ENCODE results near the gene CFAP43. TPM values are rescaled to one million over a fixed set of nuclear protein-coding genes. Genes with fewer than 3 reads are reported as not detected.

CFAP43 gene
- total and polyA plus RNA-seq, 9 of the 15 experiments (the other 6 are each of a cell fraction or from before 2014, with no cell fraction given), result 0.07 to 0.86 (median 0.11) TPM; not detected in 1

- TF ChIP-seq ZBTB49 (CRISPR knock-in tag; IDR thresholded peaks at IDR 0.05; ENCODE audit: borderline replicate concordance) (no peak), CAMTA2 (CRISPR knock-in tag; conservative IDR thresholded peaks at IDR 0.05) (no peak), NFIC (IDR thresholded peaks at IDR 0.05) (no peak), ZNF143 (CRISPR knock-in tag; IDR thresholded peaks at IDR 0.05) (no peak), SNRNP70 (optimal IDR thresholded peaks at IDR 0.05; ENCODE audit: low read depth, low read length) (no peak), HDAC2 (IDR thresholded peaks at IDR 0.05) (0 out of 2 replicates have a peak, but pooled peaks have one; percentile 14), ZBED1 (IDR thresholded peaks at IDR 0.05) (no peak), ZC3H8 (IDR thresholded peaks at IDR 0.05) (no peak), MTA2 (IDR thresholded peaks at IDR 0.05; ENCODE audit: low read depth) (no peak), HOXB6 (CRISPR knock-in tag; IDR thresholded peaks at IDR 0.05; ENCODE audit: borderline replicate concordance) (no peak), ELK1 (CRISPR knock-in tag; IDR thresholded peaks at IDR 0.05) (no peak), RBM39 (optimal IDR thresholded peaks at IDR 0.05; ENCODE audit: low read depth, low read length) (no peak), ZBTB9 (CRISPR knock-in tag; IDR thresholded peaks at IDR 0.05) (no peak), USF2 (CRISPR knock-in tag; IDR thresholded peaks at IDR 0.05) (no peak), CREB5 (CRISPR knock-in tag; IDR thresholded peaks at IDR 0.05) (no peak), SRSF9 (IDR thresholded peaks at IDR 0.05; ENCODE audit: borderline replicate concordance, low read depth, low read length) (no peak), NFE2L1 (tag; IDR thresholded peaks at IDR 0.05; ENCODE audit: borderline replicate concordance, low read depth) (no peak), ATF7 (IDR thresholded peaks at IDR 0.05) (peak; percentile 43; the same call in 1 of the 2 replicates), POU5F1 (IDR thresholded peaks at IDR 0.05; ENCODE audit: borderline replicate concordance, low read depth, low read length, partially characterized antibody) (no peak), XRCC4 (IDR thresholded peaks at IDR 0.05; ENCODE audit: extremely low read depth, insufficient read depth, insufficient read length) (no peak), ZBTB8A (IDR thresholded peaks at IDR 0.05; ENCODE audit: partially characterized antibody) (no peak), MAFG (tag; conservative IDR thresholded peaks at IDR 0.05) (no peak), WHSC1 (IDR thresholded peaks at IDR 0.05; ENCODE audit: low read length) (no peak)
Measured at GRCh38 chr10:104231784-104232612, at the start of gene CFAP43 (continued).
